ENCODE results near the gene PTPN3. TPM values are rescaled to one million over a fixed set of nuclear protein-coding genes. Genes with fewer than 3 reads are reported as not detected.
"Not testable (repeated sequence)": the region's sequence is repeated elsewhere in the genome, so short reads cannot be mapped to it uniquely, and the experiment has no call there.

PTPN3 gene
- total and polyA plus RNA-seq, 2 experiments from 2014 or later, result 0.84 to 2.1 TPM

DNA sequence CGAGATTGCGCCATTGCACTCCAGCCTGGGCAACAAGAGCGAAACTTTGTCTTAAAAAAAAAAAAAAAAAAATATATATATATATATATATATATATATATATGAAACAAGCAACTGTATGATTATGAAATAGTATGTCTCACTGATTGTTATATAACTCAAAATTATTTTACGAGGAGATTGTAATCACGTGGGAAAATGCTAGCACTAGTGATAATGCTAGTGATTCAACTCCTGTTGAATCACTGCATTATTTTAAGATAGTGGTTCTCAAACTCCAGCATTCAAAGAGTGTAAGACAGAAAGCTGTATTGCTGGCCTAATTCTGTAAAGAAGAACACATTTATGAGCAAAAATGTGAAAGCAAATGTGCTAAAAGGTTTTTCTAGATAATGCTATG is 12.4 kb upstream of the PTPN3 start:
- DNase-seq (ENCODE audit: low read depth in 1 of 2, low spot score in 1 of 2), result peak in 1 of 2 donors; percentile 31
- no peaks in the 10 kb centered on the region for H3K9me3 ChIP-seq (ENCODE audit: low read depth)
- TF ChIP-seq, protein P1, sequence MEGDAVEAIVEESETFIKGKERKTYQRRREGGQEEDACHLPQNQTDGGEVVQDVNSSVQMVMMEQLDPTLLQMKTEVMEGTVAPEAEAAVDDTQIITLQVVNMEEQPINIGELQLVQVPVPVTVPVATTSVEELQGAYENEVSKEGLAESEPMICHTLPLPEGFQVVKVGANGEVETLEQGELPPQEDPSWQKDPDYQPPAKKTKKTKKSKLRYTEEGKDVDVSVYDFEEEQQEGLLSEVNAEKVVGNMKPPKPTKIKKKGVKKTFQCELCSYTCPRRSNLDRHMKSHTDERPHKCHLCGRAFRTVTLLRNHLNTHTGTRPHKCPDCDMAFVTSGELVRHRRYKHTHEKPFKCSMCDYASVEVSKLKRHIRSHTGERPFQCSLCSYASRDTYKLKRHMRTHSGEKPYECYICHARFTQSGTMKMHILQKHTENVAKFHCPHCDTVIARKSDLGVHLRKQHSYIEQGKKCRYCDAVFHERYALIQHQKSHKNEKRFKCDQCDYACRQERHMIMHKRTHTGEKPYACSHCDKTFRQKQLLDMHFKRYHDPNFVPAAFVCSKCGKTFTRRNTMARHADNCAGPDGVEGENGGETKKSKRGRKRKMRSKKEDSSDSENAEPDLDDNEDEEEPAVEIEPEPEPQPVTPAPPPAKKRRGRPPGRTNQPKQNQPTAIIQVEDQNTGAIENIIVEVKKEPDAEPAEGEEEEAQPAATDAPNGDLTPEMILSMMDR (IDR thresholded peaks at IDR 0.05; ENCODE audit: low read depth, low read length), result no peak

DNA sequence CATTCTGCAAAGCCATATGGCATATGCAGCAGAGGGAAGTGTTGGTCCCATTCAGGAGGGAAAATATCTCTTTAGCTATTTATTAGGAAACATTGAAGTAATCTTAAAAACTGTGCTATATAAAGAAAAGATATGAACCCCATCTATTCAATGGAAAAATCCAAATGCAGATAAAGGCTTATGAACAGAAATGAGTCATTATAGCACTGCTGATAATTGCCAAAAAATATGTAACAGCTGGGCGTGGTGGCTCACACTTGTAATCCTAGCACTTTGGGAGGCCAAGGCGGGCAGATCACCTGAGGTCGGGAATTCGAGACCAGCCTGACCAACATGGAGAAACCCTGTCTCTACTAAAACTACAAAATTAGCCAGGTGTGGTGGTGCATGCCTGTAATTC is 11.9 kb upstream of the PTPN3 start:
- not testable (repeated sequence) for H3K36me3 ChIP-seq

More for the DNA sequence above, 12.4 kb upstream of the PTPN3 start:
- H3K4me1 ChIP-seq (ENCODE audit: low read depth), result no peaks in the 10 kb centered on the region
- peaks cover 5% of the 10 kb centered on the region for H3K27me3 ChIP-seq
- no peaks in the 10 kb centered on the region for H3K36me3 ChIP-seq
- H3K4me3 ChIP-seq, result no peak overlapping the region
- no peak overlapping the region for H3K27ac ChIP-seq

DNA sequence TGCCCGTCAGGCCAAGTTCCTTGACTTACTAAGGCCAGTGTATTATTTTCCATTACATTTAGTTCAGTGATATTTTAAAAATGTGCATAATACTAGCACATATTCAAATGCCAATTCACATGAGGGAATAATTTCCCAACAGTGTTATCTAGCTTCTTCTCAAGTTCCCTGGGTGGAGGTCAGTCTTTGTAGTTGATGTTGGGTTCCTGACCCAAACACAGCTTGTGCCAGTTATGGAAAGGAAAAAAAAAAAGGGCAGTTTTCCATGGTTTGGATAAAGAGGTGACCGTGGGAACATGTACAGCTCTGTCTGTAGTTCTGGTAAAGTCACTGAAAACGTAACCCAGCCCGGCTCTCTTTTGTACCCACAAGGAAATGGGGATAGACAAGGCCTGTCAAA is 11.5 kb upstream of the PTPN3 start:
- Histone ChIP-seq H3K27ac (no peak overlapping the region), H3K4me1 (ENCODE audit: low read depth) (no peaks in the 10 kb centered on the region), H3K36me3 (no peaks in the 10 kb centered on the region), H3K4me3 (no peak overlapping the region), H3K27me3 (peaks cover 5% of the 10 kb centered on the region), H3K9me3 (ENCODE audit: low read depth) (no peaks in the 10 kb centered on the region)
- no peak for DNase-seq (ENCODE audit: low read depth in 1 of 2, low spot score in 1 of 2)
- TF ChIP-seq, protein P1 (IDR thresholded peaks at IDR 0.05; ENCODE audit: low read depth, low read length), result no peak

More for the DNA sequence above, 11.9 kb upstream of the PTPN3 start:
- H3K9me3 ChIP-seq (ENCODE audit: low read depth); H3K4me3 ChIP-seq; H3K27me3 ChIP-seq; H3K4me1 ChIP-seq (ENCODE audit: low read depth); DNase-seq (ENCODE audit: low read depth in 1 of 2, low spot score in 1 of 2); H3K27ac ChIP-seq: not testable (repeated sequence)

DNA sequence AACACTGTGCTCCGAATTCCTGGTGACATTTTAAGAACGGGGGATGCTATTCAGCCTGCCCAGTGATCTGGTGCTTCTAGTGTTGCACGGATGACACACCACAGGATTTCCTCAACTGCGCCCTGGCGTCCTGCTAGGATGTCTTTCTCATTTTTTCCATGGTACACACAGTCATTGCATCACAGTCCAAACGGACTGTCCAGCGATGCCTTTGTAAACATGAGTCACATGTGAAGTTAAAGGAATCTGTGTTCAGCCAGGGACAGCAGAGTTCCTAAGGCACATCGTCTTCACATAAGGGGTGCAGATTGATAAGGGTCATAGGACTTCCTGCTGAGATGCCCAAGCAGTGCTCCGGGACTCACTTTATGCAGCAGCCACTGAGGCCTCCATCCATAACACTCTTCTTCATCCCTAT is 9.3 kb upstream of the PTPN3 start:
- H3K27me3 ChIP-seq, result peaks cover 12% of the 10 kb centered on the region
- no peak overlapping the region for H3K4me3 ChIP-seq
- peak in 1 of 2 donors; percentile 92 for DNase-seq (ENCODE audit: low read depth in 1 of 2, low spot score in 1 of 2)
- H3K9me3 ChIP-seq (ENCODE audit: low read depth), result no peaks in the 10 kb centered on the region
- no peaks in the 10 kb centered on the region for H3K4me1 ChIP-seq (ENCODE audit: low read depth)
- no peaks in the 10 kb centered on the region for H3K36me3 ChIP-seq
- TF ChIP-seq, protein P1 (IDR thresholded peaks at IDR 0.05; ENCODE audit: low read depth, low read length), result no peak
- no peak overlapping the region for H3K27ac ChIP-seq

DNA sequence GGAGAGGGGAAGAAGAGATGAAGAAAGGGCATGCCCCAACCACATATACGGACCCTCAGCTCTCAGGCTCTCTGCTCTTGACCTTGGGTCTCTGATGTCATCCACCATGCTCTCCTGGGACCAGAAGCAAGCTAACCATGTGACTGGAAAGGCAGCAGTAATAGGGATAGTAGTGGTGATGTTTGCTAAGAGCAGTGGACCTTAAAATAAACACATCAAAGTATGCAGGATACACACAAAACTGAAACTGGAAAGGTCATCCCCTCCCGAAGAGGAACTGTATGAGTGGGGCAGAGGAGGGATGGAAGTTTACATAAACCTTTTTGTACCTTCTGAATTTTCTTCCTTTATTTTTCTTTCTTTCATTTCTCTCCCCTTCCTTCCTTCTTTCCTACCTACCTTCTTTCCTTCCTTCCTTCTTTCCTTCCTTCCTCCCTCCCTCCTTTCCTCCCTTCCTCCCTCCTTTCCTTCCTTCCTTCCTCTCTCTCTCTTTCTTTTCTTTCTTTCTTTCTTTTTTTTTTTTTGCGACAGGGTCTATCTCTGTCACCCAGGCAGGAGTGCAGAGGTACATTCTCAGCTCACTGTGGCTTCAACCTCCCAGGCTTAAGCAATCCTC is 8.1 kb upstream of the PTPN3 start:
- no peaks in the 10 kb centered on the region for H3K4me1 ChIP-seq (ENCODE audit: low read depth)
- no peak overlapping the region for H3K4me3 ChIP-seq
- TF ChIP-seq, protein P1 (IDR thresholded peaks at IDR 0.05; ENCODE audit: low read depth, low read length), result no peak
- peaks cover 24% of the 10 kb centered on the region for H3K27me3 ChIP-seq
- no peaks in the 10 kb centered on the region for H3K36me3 ChIP-seq
- no peaks in the 10 kb centered on the region for H3K9me3 ChIP-seq (ENCODE audit: low read depth)
- H3K27ac ChIP-seq, result no peak overlapping the region
- DNase-seq (ENCODE audit: low read depth in 1 of 2, low spot score in 1 of 2), result no peak

DNA sequence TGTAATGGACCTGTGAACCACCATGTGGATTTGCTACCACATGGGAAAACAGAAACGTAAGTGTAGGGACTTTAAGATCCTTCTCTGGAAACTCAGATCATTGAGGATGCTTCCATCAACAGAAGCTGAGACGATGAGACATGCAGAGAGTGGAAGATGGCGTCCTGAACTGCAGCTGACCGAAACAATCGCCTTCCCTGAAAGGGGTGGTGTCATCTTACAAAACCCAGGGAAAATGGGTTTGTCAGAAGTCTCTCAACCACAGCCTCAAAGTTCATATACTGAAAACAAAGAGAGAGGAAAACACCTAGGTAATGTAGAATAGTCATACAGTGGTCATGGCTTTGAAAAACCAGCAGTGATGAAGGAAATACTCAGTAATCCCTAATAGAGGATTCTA is 6.6 kb upstream of the PTPN3 start:
- no peaks in the 10 kb centered on the region for H3K4me1 ChIP-seq (ENCODE audit: low read depth)
- peaks cover 40% of the 10 kb centered on the region for H3K27me3 ChIP-seq
- TF ChIP-seq, protein P1 (IDR thresholded peaks at IDR 0.05; ENCODE audit: low read depth, low read length), result no peak
- no peak overlapping the region for H3K27ac ChIP-seq
- H3K36me3 ChIP-seq, result no peaks in the 10 kb centered on the region
- no peak for DNase-seq (ENCODE audit: low read depth in 1 of 2, low spot score in 1 of 2)
- H3K9me3 ChIP-seq (ENCODE audit: low read depth), result no peaks in the 10 kb centered on the region
- H3K4me3 ChIP-seq, result no peak overlapping the region
